Prostate gland (tissue), 2 donors: ENCODE data around the gene RABGAP1L. TPM values are rescaled to one million over a fixed set of nuclear protein-coding genes. Genes with fewer than 3 reads are reported as not detected.

ENCODE experiments used
- DNase-seq: peaks from one replicate; pipeline ENCODE4 v3.0.0-alpha.2; 2019; ENCODE audit warnings: low spot score
- H3K27ac ChIP-seq, 2 donors: fragments of 200-600 bp; sonication (generic); 2 replicates each; pipeline ENCODE4 v1.5.1; 2017 to 2019
- H3K27me3 ChIP-seq: fragments of 200-600 bp; sonication (generic); replicated peaks from 2 replicates; pipeline ENCODE4 v1.5.1; 2019; ENCODE audit not compliant: insufficient read depth
- H3K36me3 ChIP-seq, 2 donors: fragments of 200-600 bp; sonication (generic); 1 replicate in 1 of 2; 2 replicates in 1 of 2; pipeline versions ENCODE4 v1.5.1 to v1.8.1; 2017 to 2019
- H3K4me1 ChIP-seq: fragments of 200-600 bp; sonication (generic); replicated peaks from 2 replicates; pipeline ENCODE4 v1.5.1; 2019
- H3K4me3 ChIP-seq, 2 donors: fragments of 200-600 bp; sonication (generic); 2 replicates each; pipeline ENCODE4 v1.5.1; 2017 to 2019
- H3K9me3 ChIP-seq: fragments of 200-600 bp; sonication (generic); 2 replicates; pipeline ENCODE4 v1.5.1; 2017
- CTCF ChIP-seq, 4 experiments: fragments of 200-600 bp in 2 of 4; fragments of 450-650 bp in 2 of 4; sonication (generic) in 2 of 4; IDR thresholded peaks; 1 replicate in 3 of 4; 2 replicates in 1 of 4; pipeline ENCODE4 v1.5.1; 2016 to 2019; ENCODE audit warnings: antibody characterized with exemption in 4 of 4, mild to moderate bottlenecking in 2 of 4, moderate library complexity in 2 of 4
- POLR2A ChIP-seq: fragments of 450-650 bp; IDR thresholded peaks from one replicate; pipeline ENCODE4 v1.6.1; 2016; ENCODE audit warnings: antibody characterized with exemption, mild to moderate bottlenecking
- POLR2AphosphoS5 ChIP-seq: sonication (generic); formaldehyde crosslinking; IDR thresholded peaks from one replicate; pipeline ENCODE4 v1.6.1; 2017; ENCODE audit warnings: antibody characterized with exemption
- WGBS: methylation state at CpG from one replicate; pipeline ENCODE4 v1.1.5; 2018; 5-methylcytosine and 5-hydroxymethylcytosine counted together
- intact Hi-C: fragments of 100-400 bp; cut with DNase I; formaldehyde crosslinking; loops from one replicate; pipeline ENCODE4 v1.14.2; 2022
- total RNA-seq, 2 donors: library from RNA; depleted of rRNA; stranded (reverse); fragments of >200 nt; gene quantifications; one replicate each; pipeline ENCODE4 v1.1.0, GENCODE V29; 2016

Gene RABGAP1L
- total RNA-seq, 2 donors from 2014 or later = 32.3 to 41.5 TPM

- no peak overlapping the region for H3K4me3 ChIP-seq
- 93% methylated on average over 1 of the region's 1 CpG for WGBS
- no peaks in the 10 kb centered on the region for H3K36me3 ChIP-seq
- H3K27ac ChIP-seq = no peak overlapping the region
- H3K4me1 ChIP-seq = no peaks in the 10 kb centered on the region
- H3K27me3 ChIP-seq = no peaks in the 10 kb centered on the region
- intact Hi-C loops = loop anchor here (5.0 kb wide), 1 partner anchor 134 kb away; the partner anchor contains the start of gene RC3H1
- DNase-seq = no peak
- no peaks in the 10 kb centered on the region for H3K9me3 ChIP-seq
- TF ChIP-seq POLR2AphosphoS5 (no peak), POLR2A (no peak), CTCF (IDR thresholded peaks at IDR 0.05) (no peak)
Observed at GRCh38 chr1:174156437-174156836, 2.9 kb upstream of the RABGAP1L start.

DNA sequence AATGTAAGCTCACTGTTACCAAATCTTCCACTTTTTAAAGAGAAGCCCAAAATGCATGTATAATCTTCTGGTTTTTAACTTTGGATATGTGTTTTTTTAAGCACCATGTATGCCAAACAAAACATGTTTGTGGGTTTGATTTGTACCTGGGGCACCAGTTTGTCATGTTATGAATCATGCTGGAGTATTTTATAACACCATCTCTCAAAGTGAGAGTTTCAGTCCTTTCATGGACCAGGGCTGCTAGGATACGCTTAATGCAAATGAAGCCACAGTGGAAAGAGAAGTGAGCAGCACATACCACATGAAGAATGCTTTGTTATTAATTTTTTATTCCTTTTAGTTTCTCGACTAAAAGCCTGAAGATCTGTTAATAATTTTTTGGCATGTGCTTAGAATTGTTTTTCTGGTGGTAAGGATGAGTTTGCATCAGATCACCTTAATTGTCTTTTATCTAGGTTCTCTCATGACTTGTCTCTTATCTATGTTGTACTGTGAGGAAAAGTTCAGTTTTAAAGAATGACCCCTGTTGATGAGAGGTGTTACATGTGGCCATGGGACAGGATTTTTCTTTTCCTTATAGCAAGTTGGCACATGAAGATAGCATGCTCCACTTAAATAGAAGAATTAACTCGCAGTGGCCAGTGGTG is 2.0 kb upstream of the RABGAP1L start:
- no peak for TF ChIP-seq CTCF (IDR thresholded peaks at IDR 0.05)
- TF ChIP-seq POLR2A = no peak
- no peak for TF ChIP-seq POLR2AphosphoS5
- Histone ChIP-seq H3K36me3 (no peaks in the 10 kb centered on the region), H3K4me3 (no peak overlapping the region), H3K27me3 (no peaks in the 10 kb centered on the region), H3K4me1 (no peaks in the 10 kb centered on the region), H3K9me3 (no peaks in the 10 kb centered on the region), H3K27ac (no peak overlapping the region)
- intact Hi-C loops = loop anchor here (5.0 kb wide), 1 partner anchor 135 kb away; the partner anchor contains the start of gene RC3H1
- DNase-seq = no peak
- WGBS = 67% methylated on average over 3 of the region's 3 CpGs

GRCh38 chr1:174158767-174159251 is 511 bp upstream of the RABGAP1L start:
- no peak for DNase-seq
- Histone ChIP-seq H3K4me1 (no peaks in the 10 kb centered on the region), H3K27ac (peak overlapping the region; percentile 88 to 96), H3K9me3 (no peaks in the 10 kb centered on the region), H3K36me3 (no peaks in the 10 kb centered on the region), H3K4me3 (peak overlapping the region; percentile 74 to 96), H3K27me3 (no peaks in the 10 kb centered on the region)
- intact Hi-C loops = loop anchor here (5.0 kb wide), 1 partner anchor 137 kb away; the partner anchor contains the start of gene RC3H1
- TF ChIP-seq POLR2AphosphoS5 (no peak), POLR2A (no peak), CTCF (IDR thresholded peaks at IDR 0.05) (no peak)
- under 1% methylated on average over 23 of the region's 23 CpGs for WGBS

DNA sequence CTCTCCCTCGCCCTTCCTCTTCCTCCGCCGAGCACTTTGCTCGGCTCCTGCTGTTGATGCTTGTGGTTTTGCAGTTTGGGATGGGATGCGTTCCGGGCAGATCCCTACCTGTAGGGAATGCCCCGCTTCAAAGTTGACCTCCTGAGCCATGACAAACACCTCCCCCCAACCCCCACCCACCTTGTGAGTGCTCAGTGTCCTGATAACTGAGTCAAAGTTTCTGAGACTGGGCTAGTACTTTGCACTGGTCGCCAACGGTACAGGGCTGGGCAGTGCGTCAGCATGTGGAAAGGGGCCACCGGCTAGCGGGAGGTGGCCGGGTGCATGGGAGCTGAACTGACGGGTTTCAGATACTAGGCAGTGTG is 771 bp downstream of the RABGAP1L start:
- Histone ChIP-seq H3K27me3 (no peaks in the 10 kb centered on the region), H3K36me3 (no peaks in the 10 kb centered on the region), H3K4me3 (peak overlapping the region; percentile 74 to 96), H3K9me3 (no peaks in the 10 kb centered on the region), H3K4me1 (no peaks in the 10 kb centered on the region), H3K27ac (peak overlapping the region; percentile 88 to 96)
- TF ChIP-seq CTCF (IDR thresholded peaks at IDR 0.05) (no peak), POLR2AphosphoS5 (no peak), POLR2A (no peak)
- intact Hi-C loops = no loop called here
- peak; percentile 22 for DNase-seq
- WGBS = under 1% methylated on average over 14 of the region's 14 CpGs

- TF ChIP-seq POLR2A (no peak), POLR2AphosphoS5 (no peak), CTCF (IDR thresholded peaks at IDR 0.05) (no peak)
- Histone ChIP-seq H3K4me3 (peak overlapping the region; percentile 74 to 96), H3K36me3 (no peaks in the 10 kb centered on the region), H3K27ac (peak overlapping the region; percentile 88 to 96), H3K4me1 (no peaks in the 10 kb centered on the region), H3K9me3 (no peaks in the 10 kb centered on the region), H3K27me3 (no peaks in the 10 kb centered on the region)
- no peak for DNase-seq
- intact Hi-C loops = no loop called here
- 79% methylated on average over 5 of the region's 5 CpGs for WGBS
Observed at GRCh38 chr1:174160603-174161002, 1.3 kb downstream of the RABGAP1L start.
